HepG2 (cell line): ENCODE measurements around the gene KTN1. TPM values are rescaled to one million over a fixed set of nuclear protein-coding genes. Genes with fewer than 3 reads are reported as not detected.

Source experiments
- ATAC-seq: fragments of 200-7000 bp; cut with Tn5 transposase; 3 replicates; pipeline ENCODE4 v1.9.1; 2020; ENCODE audit warnings: mild to moderate bottlenecking, moderate library complexity
- BruUV-seq: library from RNA; stranded (reverse); fragments of 400-500 nt; replicated peaks from 2 replicates; lab custom pipeline; 2021; lab: Mats Ljungman, UMichigan
- CTCF ChIA-PET: fragments of 300-600 bp; formaldehyde crosslinking; extraction: SDS; loops from one replicate; lab custom pipeline; 2021; ENCODE audit warnings: low total read pairs, inconsistent platforms, low intra/inter-chr PET ratio; lab: Yijun Ruan, JAX
- POLR2A ChIA-PET: fragments of 350-600 bp; sonication (Branson Sonifier 250); formaldehyde crosslinking; loops from one replicate; lab custom pipeline; 2020; ENCODE audit warnings: antibody characterized with exemption, inconsistent platforms; lab: Yijun Ruan, JAX
- DNase-seq: peaks from one replicate; pipeline ENCODE4 v3.0.0-alpha.2; 2015; ENCODE audit warnings: low spot score
- FAIRE-seq: peaks from 3 replicates; lab custom pipeline; 2011; peaks lifted over from hg19 to GRCh38; lab: Jason Lieb, UNC
- H2AFZ ChIP-seq: one replicate; pipeline ENCODE4 v1.6.1; 2011; ENCODE audit warnings: low read length, inconsistent platforms
- H3K27ac ChIP-seq: fragments of 300-600 bp; 3 replicates; pipeline ENCODE4 v1.8.0; 2011; ENCODE audit warnings: mixed run types, mild to moderate bottlenecking, mixed read lengths, low read length, inconsistent platforms; ENCODE audit not compliant: insufficient read depth; ENCODE audit errors: extremely low read length
- H3K27me3 ChIP-seq, 2 experiments: fragments of 200-600 bp in 1 of 2; 2 replicates in 1 of 2; 3 replicates in 1 of 2; pipeline versions ENCODE4 v1.6.0 to v1.8.0; 2011; ENCODE audit warnings: low read length in 2 of 2, mild to moderate bottlenecking in 2 of 2, moderate library complexity in 2 of 2, inconsistent platforms in 1 of 2; ENCODE audit not compliant: insufficient read depth in 2 of 2, control insufficient read depth in 1 of 2
- H3K36me3 ChIP-seq, 2 experiments: fragments of 200-600 bp in 1 of 2; replicated peaks in 1 of 2; 2 replicates in 1 of 2; 3 replicates in 1 of 2; pipeline versions ENCODE4 v1.5.1 to v1.8.0; 2011; ENCODE audit warnings: low read length in 2 of 2, inconsistent platforms in 1 of 2; ENCODE audit not compliant: insufficient read depth in 2 of 2, control insufficient read depth in 1 of 2
- H3K4me1 ChIP-seq: 2 replicates; pipeline ENCODE4 v1.5.1; 2012; ENCODE audit warnings: low read length, inconsistent platforms; ENCODE audit not compliant: insufficient read depth
- H3K4me2 ChIP-seq: 2 replicates; pipeline ENCODE4 v1.6.0; 2011; ENCODE audit warnings: low read depth, low read length, inconsistent platforms
- H3K4me3 ChIP-seq, 3 experiments: fragments of 200-600 bp in 1 of 3; sonication (generic), shearing (Covaris generic) in 1 of 3; replicated peaks in 1 of 3; 2 replicates each; pipeline ENCODE4 v1.5.1; 2011 to 2016; ENCODE audit warnings: low read length in 3 of 3, inconsistent platforms in 2 of 3, low read depth in 2 of 3, mild to moderate bottlenecking in 2 of 3, control low read depth in 1 of 3, mixed read lengths in 1 of 3; ENCODE audit not compliant: insufficient read depth in 1 of 3
- H3K79me2 ChIP-seq: one replicate; pipeline ENCODE4 v1.6.1; 2011; ENCODE audit warnings: low read length, inconsistent platforms; ENCODE audit not compliant: insufficient read depth
- H3K9ac ChIP-seq: 2 replicates; pipeline ENCODE4 v1.6.0; 2011; ENCODE audit warnings: mild to moderate bottlenecking, low read depth, low read length, inconsistent platforms; ENCODE audit not compliant: insufficient read depth
- H3K9me3 ChIP-seq: 2 replicates; pipeline ENCODE4 v1.5.1; 2012; ENCODE audit warnings: mild to moderate bottlenecking, low read length
- H4K20me1 ChIP-seq: 2 replicates; pipeline ENCODE4 v1.6.0; 2011; ENCODE audit warnings: inconsistent platforms, mild to moderate bottlenecking, low read length, moderate library complexity; ENCODE audit not compliant: insufficient read depth
- ARNT ChIP-seq: fragments of 450-650 bp; IDR thresholded peaks from 2 replicates; pipeline ENCODE4 v1.6.1; 2017
- ATRX ChIP-seq: sonication (generic); formaldehyde crosslinking; IDR thresholded peaks from 2 replicates; pipeline ENCODE4 v1.4.0; 2020; ENCODE audit warnings: missing genetic modification reagents, borderline replicate concordance
- CBX1 ChIP-seq: IDR thresholded peaks from one replicate; pipeline ENCODE4 v1.6.1; 2016; ENCODE audit warnings: antibody characterized with exemption, low read depth
- EP300 ChIP-seq, 3 experiments: sonication (generic) in 1 of 3; formaldehyde crosslinking in 1 of 3; IDR thresholded peaks; 2 replicates each; pipeline versions ENCODE4 v1.5.1 to v1.6.1; 2011 to 2020; ENCODE audit warnings: low read depth in 2 of 3, low read length in 2 of 3, borderline replicate concordance in 1 of 3, improper control_type of control experiment in 1 of 3, mild to moderate bottlenecking in 1 of 3, missing genetic modification reagents in 1 of 3, moderate library complexity in 1 of 3
- MIER2 ChIP-seq: IDR thresholded peaks from 2 replicates; pipeline ENCODE4 v1.6.1; 2016; ENCODE audit warnings: missing biosample characterization, missing genetic modification reagents
- TBX3 ChIP-seq: fragments of 450-650 bp; IDR thresholded peaks from 2 replicates; pipeline ENCODE4 v1.6.1; 2017; ENCODE audit warnings: antibody characterized with exemption, mild to moderate bottlenecking, inconsistent platforms, borderline replicate concordance
- ZNF136 ChIP-seq: sonication (generic); formaldehyde crosslinking; IDR thresholded peaks from 2 replicates; pipeline ENCODE4 v1.8.1; 2022; ENCODE audit warnings: low read depth, mild to moderate bottlenecking, moderate library complexity, missing genetic modification reagents
- ZNF569 ChIP-seq: sonication (generic); formaldehyde crosslinking; IDR thresholded peaks from 2 replicates; pipeline ENCODE4 v1.5.0; 2020; ENCODE audit warnings: mild to moderate bottlenecking, missing genetic modification reagents, moderate library complexity, borderline replicate concordance
- ZNF879 ChIP-seq: sonication (generic); formaldehyde crosslinking; IDR thresholded peaks from 2 replicates; pipeline ENCODE4 v1.8.1; 2023; ENCODE audit warnings: missing genetic modification reagents
- WGBS: methylation state at CpG from one replicate; pipeline ENCODE4 v1.1.6; 2017; ENCODE audit warnings: low lambda C conversion rate; 5-methylcytosine and 5-hydroxymethylcytosine counted together
- in situ Hi-C: cut with HindIII; loops from 2 replicates; pipeline ENCODE4 v1.10.0; 2017; ENCODE audit warnings: low pct_unique_long_range_greater_than_20kb; ENCODE audit not compliant: extremely low pct_ligation_motif_present
- intact Hi-C: fragments of 100-400 bp; cut with micrococcal nuclease; formaldehyde crosslinking; loops from one replicate; pipeline ENCODE4 v1.10.0; 2022; ENCODE audit not compliant: unreplicated experiment
- polyA plus RNA-seq, 8 experiments: library from polyadenylated mRNA; depleted of rRNA in 3 of 8; stranded (reverse) in 7 of 8; unstranded in 1 of 8; fragments of >200 nt; fragmentation: Illumina TruSeq in 4 of 8; extraction: Trizol in 4 of 8; gene quantifications; 2 replicates each; pipeline versions ENCODE4 v1.2.1 to v1.2.3, GENCODE V29; 2011 to 2016; ENCODE audit warnings: low read depth in 4 of 8, missing spikeins in 1 of 8, mixed read lengths in 1 of 8; ENCODE audit not compliant: insufficient read depth in 1 of 8
- total RNA-seq, 5 experiments: library from RNA; depleted of rRNA; stranded (reverse); fragments of >200 nt; fragmentation: Illumina TruSeq; extraction: Trizol; gene quantifications; 2 replicates each; pipeline ENCODE4 v1.2.3, GENCODE V29; 2016; ENCODE audit warnings: low read depth in 1 of 5
- TF ChIP-seq, protein P1 (sequence below): sonication (generic); formaldehyde crosslinking; IDR thresholded peaks from 2 replicates; pipeline ENCODE4 v1.4.0; 2020; ENCODE audit warnings: missing genetic modification reagents
- TF ChIP-seq, protein P2 (sequence below): sonication (generic); formaldehyde crosslinking; IDR thresholded peaks from 2 replicates; pipeline ENCODE4 v1.4.0; 2020; ENCODE audit warnings: missing genetic modification reagents

Gene KTN1
- total and polyA plus RNA-seq, 2 of the 13 experiments (the other 11 are each of a cell fraction or from before 2014, with no cell fraction given), result 60.6 to 169 TPM

DNA sequence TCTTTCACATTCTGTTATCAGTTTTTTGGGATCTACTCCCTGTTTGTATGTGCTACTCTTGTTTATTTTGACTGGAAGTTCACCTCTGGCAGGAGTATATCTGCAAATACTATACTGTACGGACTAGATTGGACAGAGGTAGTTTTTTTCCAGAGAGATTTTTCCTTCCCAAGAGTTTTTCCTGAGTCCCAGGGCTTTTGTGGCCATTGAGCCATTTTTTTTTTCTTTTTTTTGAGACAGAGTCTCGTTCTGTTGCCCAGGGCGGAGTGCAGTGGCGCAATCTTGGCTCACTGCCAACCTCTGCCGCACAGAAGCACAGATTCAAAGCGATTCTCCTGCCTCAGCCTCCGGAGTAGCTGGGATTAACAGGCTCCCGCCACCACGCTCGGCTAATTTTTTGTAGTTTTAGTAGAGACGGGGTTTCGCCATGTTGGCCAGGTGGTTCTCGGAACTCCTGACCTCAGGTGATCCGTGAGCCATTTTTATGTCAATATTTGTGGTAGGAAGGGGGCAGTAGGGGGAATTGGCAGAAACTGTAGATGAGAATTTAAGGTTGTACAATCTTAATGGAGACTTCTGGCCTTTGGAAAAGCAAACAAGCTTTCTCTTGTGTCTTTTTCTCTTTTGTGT, 19.4 kb downstream of the KTN1 start:
- 0% methylated on average over 14 of the region's 14 CpGs for WGBS
- in situ Hi-C loops, result no loop called here
- Histone ChIP-seq H3K79me2 (peaks cover 86% of the 10 kb centered on the region), H4K20me1 (no peaks in the 10 kb centered on the region), H3K9me3 (no peaks in the 10 kb centered on the region), H3K4me1 (peaks cover 93% of the 10 kb centered on the region), H3K36me3 (no peaks in the 10 kb centered on the region; a peak in 1 of 5 replicates), H2AFZ (no peak overlapping the region), H3K4me3 (peak overlapping the region; percentile 46 to 52 (median 47); a peak in 5 of 6 replicates), H3K4me2 (peak overlapping the region; percentile 78), H3K9ac (peak overlapping the region; percentile 68), H3K27ac (peak overlapping the region; percentile 96), H3K27me3 (no peaks in the 10 kb centered on the region)
- ATAC-seq, result peak; percentile 90
- peak; percentile 97 for FAIRE-seq
- peak; percentile 93 for DNase-seq
- ChIA-PET POLR2A (interaction anchor here (0.9 to 1.8 kb wide), 4 partner anchors 12 to 19 kb away, joined by 3 to 10 read pairs (median 4); partner anchors contain the start of gene KTN1), CTCF (no interaction called here)
- TSS peak; percentile 74 for BruUV-seq
- intact Hi-C loops, result loop anchor here (1.0 kb wide), 1 partner anchor 19 kb away; the partner anchor contains the start of gene KTN1
- TF ChIP-seq TBX3 (peak; percentile 63; the same call in 1 of the 2 replicates), EP300 (IDR thresholded peaks at IDR 0.05; ENCODE audit: low read depth in 2 of 2, low read length in 2 of 2) (peak in 1 of 2 experiments; percentile 82; a peak in 2 of 4 replicates), EP300 (CRISPR knock-in tag; IDR thresholded peaks at IDR 0.05; ENCODE audit: borderline replicate concordance) (peak; percentile 84), ARNT (no peak), ZNF569 (CRISPR knock-in tag) (no peak), MIER2 (CRISPR knock-in tag) (no peak), ATRX (CRISPR knock-in tag) (no peak), ZNF879 (CRISPR knock-in tag) (no peak), ZNF136 (CRISPR knock-in tag) (0 out of 2 replicates have a peak, but pooled peaks have one; percentile 46), CBX1 (no peak)
- TF ChIP-seq, protein P1, sequence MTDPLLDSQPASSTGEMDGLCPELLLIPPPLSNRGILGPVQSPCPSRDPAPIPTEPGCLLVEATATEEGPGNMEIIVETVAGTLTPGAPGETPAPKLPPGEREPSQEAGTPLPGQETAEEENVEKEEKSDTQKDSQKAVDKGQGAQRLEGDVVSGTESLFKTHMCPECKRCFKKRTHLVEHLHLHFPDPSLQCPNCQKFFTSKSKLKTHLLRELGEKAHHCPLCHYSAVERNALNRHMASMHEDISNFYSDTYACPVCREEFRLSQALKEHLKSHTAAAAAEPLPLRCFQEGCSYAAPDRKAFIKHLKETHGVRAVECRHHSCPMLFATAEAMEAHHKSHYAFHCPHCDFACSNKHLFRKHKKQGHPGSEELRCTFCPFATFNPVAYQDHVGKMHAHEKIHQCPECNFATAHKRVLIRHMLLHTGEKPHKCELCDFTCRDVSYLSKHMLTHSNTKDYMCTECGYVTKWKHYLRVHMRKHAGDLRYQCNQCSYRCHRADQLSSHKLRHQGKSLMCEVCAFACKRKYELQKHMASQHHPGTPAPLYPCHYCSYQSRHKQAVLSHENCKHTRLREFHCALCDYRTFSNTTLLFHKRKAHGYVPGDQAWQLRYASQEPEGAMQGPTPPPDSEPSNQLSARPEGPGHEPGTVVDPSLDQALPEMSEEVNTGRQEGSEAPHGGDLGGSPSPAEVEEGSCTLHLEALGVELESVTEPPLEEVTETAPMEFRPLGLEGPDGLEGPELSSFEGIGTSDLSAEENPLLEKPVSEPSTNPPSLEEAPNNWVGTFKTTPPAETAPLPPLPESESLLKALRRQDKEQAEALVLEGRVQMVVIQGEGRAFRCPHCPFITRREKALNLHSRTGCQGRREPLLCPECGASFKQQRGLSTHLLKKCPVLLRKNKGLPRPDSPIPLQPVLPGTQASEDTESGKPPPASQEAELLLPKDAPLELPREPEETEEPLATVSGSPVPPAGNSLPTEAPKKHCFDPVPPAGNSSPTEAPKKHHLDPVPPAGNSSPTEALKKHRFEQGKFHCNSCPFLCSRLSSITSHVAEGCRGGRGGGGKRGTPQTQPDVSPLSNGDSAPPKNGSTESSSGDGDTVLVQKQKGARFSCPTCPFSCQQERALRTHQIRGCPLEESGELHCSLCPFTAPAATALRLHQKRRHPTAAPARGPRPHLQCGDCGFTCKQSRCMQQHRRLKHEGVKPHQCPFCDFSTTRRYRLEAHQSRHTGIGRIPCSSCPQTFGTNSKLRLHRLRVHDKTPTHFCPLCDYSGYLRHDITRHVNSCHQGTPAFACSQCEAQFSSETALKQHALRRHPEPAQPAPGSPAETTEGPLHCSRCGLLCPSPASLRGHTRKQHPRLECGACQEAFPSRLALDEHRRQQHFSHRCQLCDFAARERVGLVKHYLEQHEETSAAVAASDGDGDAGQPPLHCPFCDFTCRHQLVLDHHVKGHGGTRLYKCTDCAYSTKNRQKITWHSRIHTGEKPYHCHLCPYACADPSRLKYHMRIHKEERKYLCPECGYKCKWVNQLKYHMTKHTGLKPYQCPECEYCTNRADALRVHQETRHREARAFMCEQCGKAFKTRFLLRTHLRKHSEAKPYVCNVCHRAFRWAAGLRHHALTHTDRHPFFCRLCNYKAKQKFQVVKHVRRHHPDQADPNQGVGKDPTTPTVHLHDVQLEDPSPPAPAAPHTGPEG, result peak; percentile 46; the same call in 1 of the 2 replicates
- TF ChIP-seq, protein P2, sequence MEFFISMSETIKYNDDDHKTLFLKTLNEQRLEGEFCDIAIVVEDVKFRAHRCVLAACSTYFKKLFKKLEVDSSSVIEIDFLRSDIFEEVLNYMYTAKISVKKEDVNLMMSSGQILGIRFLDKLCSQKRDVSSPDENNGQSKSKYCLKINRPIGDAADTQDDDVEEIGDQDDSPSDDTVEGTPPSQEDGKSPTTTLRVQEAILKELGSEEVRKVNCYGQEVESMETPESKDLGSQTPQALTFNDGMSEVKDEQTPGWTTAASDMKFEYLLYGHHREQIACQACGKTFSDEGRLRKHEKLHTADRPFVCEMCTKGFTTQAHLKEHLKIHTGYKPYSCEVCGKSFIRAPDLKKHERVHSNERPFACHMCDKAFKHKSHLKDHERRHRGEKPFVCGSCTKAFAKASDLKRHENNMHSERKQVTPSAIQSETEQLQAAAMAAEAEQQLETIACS (CRISPR knock-in tag), result no peak
